Peyer's patch (tissue), 4 donors: ENCODE data around the gene SLC25A13.

Experiments used
- CTCF ChIP-seq, 6 experiments: fragments of 450-650 bp in 4 of 6; fragments of 200-600 bp in 2 of 6; sonication (generic) in 1 of 6; IDR thresholded peaks; one replicate each; pipeline ENCODE4 v1.5.1; 2017 to 2019; ENCODE audit warnings: antibody characterized with exemption in 6 of 6, mild to moderate bottlenecking in 3 of 6, moderate library complexity in 1 of 6
- POLR2A ChIP-seq, 2 donors: fragments of 450-650 bp; IDR thresholded peaks; one replicate each; pipeline ENCODE4 v1.5.1; 2017; ENCODE audit warnings: antibody characterized with exemption in 2 of 2, mild to moderate bottlenecking in 2 of 2, moderate library complexity in 2 of 2

GRCh38 chr7:96319439-96319838 lies 2.5 kb downstream of the SLC25A13 start:
- TF ChIP-seq CTCF (IDR thresholded peaks at IDR 0.05) (no peak), POLR2A (IDR thresholded peaks at IDR 0.05) (no peak)
